Measurements from ENCODE around the gene CAMK2A. TPM values are rescaled to one million over a fixed set of nuclear protein-coding genes. Genes with fewer than 3 reads are reported as not detected.

CAMK2A gene
- total and polyA plus RNA-seq, 2 donors (not counting 3 experiments of a cell fraction or from before 2014, with no cell fraction given), result not detected

- ChIA-PET POLR2A (no interaction called here), CTCF (interaction anchor here (1.0 to 2.6 kb wide), 3 partner anchors 17 to 30 kb away, joined by 3 to 10 read pairs (median 3); partner anchors contain the start of gene CDX1)
- no peaks in the 10 kb centered on the region for H3K9me3 ChIP-seq (replicated peaks; ENCODE audit: control insufficient read depth, insufficient read depth, low read length)
- intact Hi-C loops (cut with micrococcal nuclease) (no loop called here), dilution Hi-C loops (cut with MboI; ENCODE audit: extremely low pct_ligation_motif_present, low sequenced_read_pairs) (no loop called here)
- H3K27me3 ChIP-seq (ENCODE audit: control insufficient read depth in 2 of 2, insufficient read depth in 2 of 2, low read length in 2 of 2), result peaks cover 48 to 50% of the 10 kb centered on the region in 2 experiments
- H4K20me1 ChIP-seq (replicated peaks; ENCODE audit: control insufficient read depth, extremely low read depth, insufficient read depth, low read length), result no peaks in the 10 kb centered on the region
- no peaks in the 10 kb centered on the region for H3K4me1 ChIP-seq (ENCODE audit: control insufficient read depth, extremely low read depth, insufficient read depth, low read length)
- BruUV-seq (replicated peaks), result no TSS peak
- DNase-seq (ENCODE audit: low read depth, low spot score) (no peak), FAIRE-seq (no peak)
- H3K4me2 ChIP-seq (ENCODE audit: insufficient read depth, low read length), result no peak overlapping the region
- no peak overlapping the region for H3K27ac ChIP-seq (ENCODE audit: insufficient read depth, low read depth, low read length)
- TF ChIP-seq JUN (IDR thresholded peaks at IDR 0.05; ENCODE audit: borderline replicate concordance, insufficient read depth, insufficient read length, low read depth) (no peak), MYC (IDR thresholded peaks at IDR 0.05; ENCODE audit: low read depth, low read length) (no peak), POLR2A (IDR thresholded peaks at IDR 0.05; ENCODE audit: low read depth, low read length) (no peak), POLR2AphosphoS5 (IDR thresholded peaks at IDR 0.05; ENCODE audit: insufficient read depth, low read depth, low read length) (no peak)
- no peaks in the 10 kb centered on the region for H3K79me2 ChIP-seq (ENCODE audit: control insufficient read depth, insufficient read depth, low read length)
- H3K9me1 ChIP-seq (replicated peaks; ENCODE audit: control insufficient read depth, extremely low read depth, insufficient read depth, low read length), result no peaks in the 10 kb centered on the region
- no peak overlapping the region for H3K4me3 ChIP-seq (replicated peaks in 1 of 3; ENCODE audit: insufficient read depth in 1 of 3, low read depth in 1 of 3, low read length in 3 of 3)
- H3K9ac ChIP-seq (replicated peaks; ENCODE audit: extremely low read depth, insufficient read depth, low read length), result no peak overlapping the region
- no peak overlapping the region for H2AFZ ChIP-seq (ENCODE audit: low read depth, low read length)
- no peaks in the 10 kb centered on the region for H3K36me3 ChIP-seq (ENCODE audit: control insufficient read depth in 2 of 2, extremely low read depth in 1 of 2, insufficient read depth in 2 of 2, low read length in 2 of 2)
Measured at GRCh38 chr5:150192462-150192861, 97.1 kb downstream of the CAMK2A start.

GRCh38 chr5:150190987-150191386 lies 98.6 kb downstream of the CAMK2A start:
- POLR2A ChIA-PET, result no interaction called here
- no peaks in the 10 kb centered on the region for H3K9me3 ChIP-seq (replicated peaks; ENCODE audit: control insufficient read depth, insufficient read depth, low read length)
- DNase-seq (ENCODE audit: low read depth, low spot score) (no peak), FAIRE-seq (no peak)
- no TSS peak for BruUV-seq (replicated peaks)
- no peaks in the 10 kb centered on the region for H4K20me1 ChIP-seq (replicated peaks; ENCODE audit: control insufficient read depth, extremely low read depth, insufficient read depth, low read length)
- TF ChIP-seq GATA2 (IDR thresholded peaks at IDR 0.05; ENCODE audit: insufficient read depth, insufficient read length, low read depth, low read length) (no peak), EZH2 (IDR thresholded peaks at IDR 0.05; ENCODE audit: borderline replicate concordance, low read depth, low read length, severe bottlenecking) (no peak), MYC (IDR thresholded peaks at IDR 0.05; ENCODE audit: low read depth, low read length) (no peak), MAX (IDR thresholded peaks at IDR 0.05; ENCODE audit: insufficient read depth, insufficient read length) (no peak), FOS (IDR thresholded peaks at IDR 0.05; ENCODE audit: borderline replicate concordance, insufficient read depth, low read length) (no peak), JUN (IDR thresholded peaks at IDR 0.05; ENCODE audit: borderline replicate concordance, insufficient read depth, insufficient read length, low read depth) (no peak), POLR2AphosphoS5 (IDR thresholded peaks at IDR 0.05; ENCODE audit: insufficient read depth, low read depth, low read length) (no peak), POLR2A (IDR thresholded peaks at IDR 0.05; ENCODE audit: low read depth, low read length) (no peak)
- TF ChIP-seq, protein P1, sequence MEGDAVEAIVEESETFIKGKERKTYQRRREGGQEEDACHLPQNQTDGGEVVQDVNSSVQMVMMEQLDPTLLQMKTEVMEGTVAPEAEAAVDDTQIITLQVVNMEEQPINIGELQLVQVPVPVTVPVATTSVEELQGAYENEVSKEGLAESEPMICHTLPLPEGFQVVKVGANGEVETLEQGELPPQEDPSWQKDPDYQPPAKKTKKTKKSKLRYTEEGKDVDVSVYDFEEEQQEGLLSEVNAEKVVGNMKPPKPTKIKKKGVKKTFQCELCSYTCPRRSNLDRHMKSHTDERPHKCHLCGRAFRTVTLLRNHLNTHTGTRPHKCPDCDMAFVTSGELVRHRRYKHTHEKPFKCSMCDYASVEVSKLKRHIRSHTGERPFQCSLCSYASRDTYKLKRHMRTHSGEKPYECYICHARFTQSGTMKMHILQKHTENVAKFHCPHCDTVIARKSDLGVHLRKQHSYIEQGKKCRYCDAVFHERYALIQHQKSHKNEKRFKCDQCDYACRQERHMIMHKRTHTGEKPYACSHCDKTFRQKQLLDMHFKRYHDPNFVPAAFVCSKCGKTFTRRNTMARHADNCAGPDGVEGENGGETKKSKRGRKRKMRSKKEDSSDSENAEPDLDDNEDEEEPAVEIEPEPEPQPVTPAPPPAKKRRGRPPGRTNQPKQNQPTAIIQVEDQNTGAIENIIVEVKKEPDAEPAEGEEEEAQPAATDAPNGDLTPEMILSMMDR (IDR thresholded peaks at IDR 0.05; ENCODE audit: extremely low read depth in 1 of 2, insufficient read depth in 1 of 2, low read depth in 1 of 2, low read length in 2 of 2), result no peak
- intact Hi-C loops (cut with micrococcal nuclease), result no loop called here
- no peak overlapping the region for H3K9ac ChIP-seq (replicated peaks; ENCODE audit: extremely low read depth, insufficient read depth, low read length)
- dilution Hi-C loops (cut with MboI; ENCODE audit: extremely low pct_ligation_motif_present, low sequenced_read_pairs), result no loop called here
- H3K27me3 ChIP-seq (ENCODE audit: control insufficient read depth in 2 of 2, insufficient read depth in 2 of 2, low read length in 2 of 2), result peaks cover 55 to 58% of the 10 kb centered on the region in 2 experiments
- no peak overlapping the region for H3K27ac ChIP-seq (ENCODE audit: insufficient read depth, low read depth, low read length)
- CTCF ChIA-PET, result interaction anchor here (2.6 kb wide), 1 partner anchor 15 kb away, joined by 10 read pairs; no protein-coding TSS in a partner anchor
- no peaks in the 10 kb centered on the region for H3K9me1 ChIP-seq (replicated peaks; ENCODE audit: control insufficient read depth, extremely low read depth, insufficient read depth, low read length)
- H2AFZ ChIP-seq (ENCODE audit: low read depth, low read length), result no peak overlapping the region
- no peaks in the 10 kb centered on the region for H3K36me3 ChIP-seq (ENCODE audit: control insufficient read depth in 2 of 2, extremely low read depth in 1 of 2, insufficient read depth in 2 of 2, low read length in 2 of 2)
- H3K4me1 ChIP-seq (ENCODE audit: control insufficient read depth, extremely low read depth, insufficient read depth, low read length), result no peaks in the 10 kb centered on the region
- H3K79me2 ChIP-seq (ENCODE audit: control insufficient read depth, insufficient read depth, low read length), result no peaks in the 10 kb centered on the region
- no peak overlapping the region for H3K4me2 ChIP-seq (ENCODE audit: insufficient read depth, low read length)
- no peak overlapping the region for H3K4me3 ChIP-seq (replicated peaks in 1 of 3; ENCODE audit: insufficient read depth in 1 of 3, low read depth in 1 of 3, low read length in 3 of 3)

All from endothelial cell of umbilical vein (primary cell).